NK-92 (cell line): ENCODE results near the gene LY6G6C.

Experiments used
- DNase-seq: peaks from one replicate; lab custom pipeline; 2025; ENCODE audit not compliant: unreplicated experiment; lab: John Stamatoyannopoulos, UW

The LY6G6C gene

DNA sequence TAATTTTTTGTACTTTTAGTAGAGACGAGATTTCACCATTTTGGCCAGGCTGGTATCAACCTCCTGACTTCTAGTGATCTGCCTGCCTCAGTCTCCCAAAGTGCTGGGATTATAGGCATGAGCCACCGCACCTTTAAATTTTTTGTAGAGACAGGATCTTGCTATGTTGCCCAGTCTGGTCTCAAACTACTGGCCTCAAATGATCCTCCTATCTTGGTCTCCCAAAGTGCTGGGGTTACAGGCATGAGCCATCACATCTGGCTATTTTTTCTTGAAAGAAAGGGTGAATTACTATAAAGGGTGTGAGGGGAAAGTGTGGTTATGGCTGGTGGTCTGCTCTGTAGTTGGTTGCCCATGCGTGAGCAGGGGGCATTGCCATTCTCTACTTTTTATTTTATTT lies 13.3 kb downstream of the LY6G6C start:
- DNase-seq: no peak

DNA sequence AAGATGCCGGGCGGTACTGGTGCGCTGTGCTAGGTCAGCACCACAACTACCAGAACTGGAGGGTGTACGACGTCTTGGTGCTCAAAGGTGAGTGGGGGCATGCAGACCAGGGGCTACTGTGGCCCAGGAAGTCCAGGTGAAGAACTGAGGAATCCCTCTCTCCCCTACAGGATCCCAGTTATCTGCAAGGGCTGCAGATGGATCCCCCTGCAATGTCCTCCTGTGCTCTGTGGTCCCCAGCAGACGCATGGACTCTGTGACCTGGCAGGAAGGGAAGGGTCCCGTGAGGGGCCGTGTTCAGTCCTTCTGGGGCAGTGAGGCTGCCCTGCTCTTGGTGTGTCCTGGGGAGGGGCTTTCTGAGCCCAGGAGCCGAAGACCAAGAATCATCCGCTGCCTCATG lies 13.8 kb downstream of the LY6G6C start:
- no peak for DNase-seq

DNA sequence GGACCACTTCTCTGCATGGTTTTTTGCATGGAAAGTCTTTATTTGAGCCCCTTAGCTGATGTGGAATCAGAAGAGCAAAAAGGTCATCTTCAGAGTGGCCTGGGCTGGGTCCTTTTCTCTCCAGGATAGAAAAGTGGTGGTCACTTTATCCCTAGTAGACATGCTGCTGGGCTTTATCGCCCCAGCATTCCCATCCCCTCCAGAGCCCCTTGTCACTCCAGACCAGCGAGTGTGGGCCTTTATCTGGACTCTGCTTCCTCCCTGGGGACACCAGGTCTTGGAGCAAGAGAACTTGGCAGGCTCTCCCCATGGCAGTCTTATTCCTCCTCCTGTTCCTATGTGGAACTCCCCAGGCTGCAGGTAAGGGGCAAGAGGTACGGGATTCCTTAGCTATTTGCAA lies 14.9 kb downstream of the LY6G6C start, which contains the start of gene LY6G6F:
TSS of gene LY6G6F (plus strand) at position 268 of the 400 bp plus-strand sequence. CDS start at position 309, 41 bp downstream.
- DNase-seq: no peak

DNA sequence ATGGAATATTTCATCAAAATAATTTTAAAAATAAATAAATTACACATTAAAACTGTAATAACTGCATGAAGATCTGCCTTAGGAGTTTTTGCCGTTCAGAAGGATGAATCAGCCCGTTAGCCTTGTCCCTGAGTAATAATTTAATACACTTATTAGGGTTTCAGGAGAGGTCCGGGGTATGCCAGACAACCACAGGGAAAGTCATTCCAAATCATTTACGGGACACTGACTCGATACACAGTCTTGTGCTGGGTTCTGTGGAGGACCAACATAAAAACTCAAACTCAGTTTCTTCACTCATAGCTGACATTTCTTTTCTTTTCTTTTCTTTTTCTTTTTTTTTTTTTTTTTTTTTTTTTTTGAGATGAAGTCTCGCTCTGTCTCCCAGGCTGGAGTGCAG lies 15.6 kb downstream of the LY6G6C start:
- DNase-seq: no peak

DNA sequence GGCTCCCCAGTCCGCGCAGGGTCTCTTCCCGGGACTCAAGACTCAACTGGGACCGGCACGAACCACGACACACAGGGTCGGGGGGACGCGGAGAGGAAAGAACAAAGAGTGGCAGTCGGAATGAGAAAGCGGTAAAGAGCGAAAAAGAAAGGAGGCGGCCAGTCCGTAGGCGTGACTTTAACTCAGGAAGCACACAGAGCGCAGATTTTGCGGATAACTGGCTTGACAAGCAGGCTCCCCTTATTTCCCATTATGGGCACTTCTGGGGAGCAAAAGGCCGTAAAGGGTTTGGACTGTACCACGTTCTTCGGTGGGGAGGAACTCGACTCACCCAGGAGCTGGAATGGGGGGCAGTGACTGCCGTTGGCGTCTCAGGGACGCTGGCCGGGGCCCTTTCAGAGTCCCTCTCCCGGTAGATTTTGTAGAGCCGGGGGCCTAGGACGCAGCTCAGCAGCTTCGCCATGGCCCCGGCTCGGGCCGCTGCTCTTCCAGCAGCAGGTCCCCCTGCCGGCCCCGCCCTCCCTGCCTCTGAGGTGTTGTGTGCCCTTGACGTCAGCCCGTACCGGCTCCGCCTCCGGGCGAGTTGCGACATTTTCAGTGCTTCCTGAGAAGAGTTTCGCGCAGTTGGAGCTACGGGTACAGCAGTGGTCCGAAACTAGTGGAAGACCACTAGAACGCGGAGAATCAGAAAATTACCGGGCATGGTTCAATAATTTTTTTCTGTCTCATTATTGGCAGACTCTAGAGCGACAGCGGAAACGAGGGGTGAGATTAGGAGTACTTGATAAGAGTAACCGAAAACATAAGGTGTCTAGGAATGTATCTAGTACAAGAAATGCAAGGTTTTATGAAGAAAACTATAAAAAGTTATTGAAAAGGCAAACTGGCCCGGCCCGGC lies 18.5 kb downstream of the LY6G6C start, which contains the start of gene ABHD16A:
TSS of gene ABHD16A (minus strand) at position 506 of the 898 bp plus-strand sequence. CDS start at position 463, 43 bp downstream.
- peak; percentile 84 for DNase-seq

DNA sequence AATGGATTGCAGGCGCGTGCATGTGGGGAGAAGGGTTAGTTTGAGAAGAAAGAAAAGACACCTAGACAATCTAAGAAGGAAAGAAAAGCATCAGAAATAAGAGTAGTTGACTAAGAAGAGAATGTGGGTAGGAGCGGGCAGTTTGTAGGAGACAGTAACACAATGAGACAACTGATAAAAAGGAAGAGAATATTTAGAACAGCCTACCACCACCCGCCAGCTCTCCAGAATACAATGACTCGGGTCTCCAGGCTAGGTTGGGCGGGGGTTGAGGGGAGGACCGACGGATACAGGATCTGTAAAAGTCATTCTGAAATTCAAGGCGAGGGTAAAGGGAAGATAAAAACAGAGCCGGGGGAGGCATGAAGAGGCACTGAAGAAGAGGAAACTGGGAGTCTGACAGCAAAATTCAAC lies 19.1 kb downstream of the LY6G6C start:
- DNase-seq: no peak

DNA sequence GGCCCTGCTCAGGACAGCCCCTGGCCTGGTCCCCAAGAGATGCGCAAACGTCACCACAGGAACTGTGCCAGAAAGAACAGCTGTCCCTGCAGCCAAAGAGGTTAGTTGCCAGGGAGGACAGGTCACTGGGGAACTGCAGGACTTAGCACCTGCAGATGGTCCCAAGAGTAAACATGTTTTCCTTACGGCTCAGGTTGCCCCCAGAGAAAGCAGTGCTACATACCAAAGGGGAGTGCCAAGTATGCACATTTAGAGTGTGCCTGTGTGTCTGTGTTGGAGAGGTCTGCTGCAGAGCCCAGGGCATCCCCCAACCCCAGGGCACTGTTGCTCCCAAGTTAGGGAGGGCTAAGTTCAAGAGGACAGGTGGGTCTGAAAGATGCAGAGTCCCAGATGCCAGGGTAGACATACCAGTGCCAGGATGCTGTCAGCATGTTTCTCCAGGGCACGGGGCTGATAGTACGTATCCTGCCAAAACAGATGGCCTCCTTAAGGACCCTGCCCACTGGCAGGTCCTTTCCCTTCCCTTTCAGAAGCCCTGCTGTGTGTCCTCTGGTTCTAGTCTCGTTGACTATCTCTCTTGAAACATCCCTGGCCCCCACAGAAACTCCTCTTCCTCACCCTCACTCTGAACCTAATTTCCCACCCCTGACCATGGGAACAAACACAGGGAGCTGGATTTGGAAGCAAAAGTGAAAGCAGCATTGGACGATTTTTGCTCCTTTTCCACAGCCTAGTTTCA lies 19.7 kb downstream of the LY6G6C start:
- no peak for DNase-seq

DNA sequence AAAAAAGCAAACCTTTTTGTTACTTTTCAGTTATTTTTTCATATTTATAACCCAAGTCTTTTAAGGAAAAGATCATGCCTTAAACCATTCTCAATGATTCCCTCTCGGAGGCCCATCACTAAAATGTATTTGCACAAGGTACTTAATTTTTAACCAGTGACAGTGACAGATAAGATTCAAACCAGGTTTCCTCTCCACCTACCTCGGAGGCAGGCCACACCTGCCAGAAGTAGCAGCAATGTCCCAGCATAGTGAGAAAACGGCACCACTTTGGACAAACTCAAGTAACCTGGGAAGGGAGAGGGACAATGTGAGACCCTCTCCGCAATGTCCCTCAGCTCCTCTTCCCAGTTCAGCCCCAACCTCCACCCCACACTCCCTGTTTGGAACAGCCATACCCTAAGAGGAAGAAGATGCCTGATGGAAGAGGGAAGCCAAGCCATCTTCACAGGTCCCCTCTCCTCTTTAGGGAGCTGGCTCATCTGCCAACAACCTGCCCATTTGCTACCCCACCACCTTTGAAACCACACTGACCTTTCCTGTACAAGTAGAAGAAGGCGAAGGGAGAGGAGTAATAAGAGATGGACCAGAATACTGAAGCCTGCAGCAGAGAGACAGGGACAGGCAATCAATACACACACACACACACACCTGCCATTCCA lies 20.7 kb downstream of the LY6G6C start:
- no peak for DNase-seq

DNA sequence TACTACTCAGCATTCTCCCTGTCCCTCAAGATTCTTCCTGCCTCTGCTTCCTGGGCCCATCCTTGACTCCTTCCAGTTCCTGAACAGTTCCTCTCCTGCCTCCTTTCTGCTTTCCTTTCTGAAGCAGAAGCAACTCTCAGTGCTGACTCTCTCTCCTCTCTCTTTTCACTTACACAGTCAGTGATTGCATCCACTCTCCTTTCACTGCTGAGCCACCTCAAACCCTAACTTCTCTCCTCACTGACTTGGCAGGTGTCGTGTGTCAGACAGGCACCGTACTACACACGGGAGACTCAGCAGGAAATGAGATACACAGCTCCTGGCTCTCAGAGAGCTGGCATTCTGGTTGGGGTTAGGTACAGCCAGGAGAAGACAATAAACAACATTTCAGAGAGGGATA lies 24.0 kb downstream of the LY6G6C start:
- DNase-seq: no peak

DNA sequence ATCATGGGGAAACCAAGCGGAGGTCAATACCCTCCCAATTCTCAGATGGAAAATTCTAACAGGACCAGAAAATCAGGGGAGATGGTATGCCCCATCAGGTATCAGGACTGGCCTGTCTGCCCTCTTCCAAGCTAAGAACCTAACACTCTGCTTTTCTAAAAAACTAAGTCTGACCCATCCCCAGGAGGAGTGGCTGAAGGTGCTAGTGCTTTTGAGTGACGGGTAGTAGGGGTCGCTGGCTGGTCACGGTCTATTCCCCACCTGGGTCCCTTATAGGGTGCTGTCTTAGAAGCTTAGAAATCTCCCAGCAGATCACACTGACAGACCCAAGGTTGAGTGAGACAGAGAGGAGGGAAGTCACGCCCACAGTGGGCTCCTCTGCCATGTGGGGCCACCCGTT lies 28.0 kb downstream of the LY6G6C start:
- no peak for DNase-seq

DNA sequence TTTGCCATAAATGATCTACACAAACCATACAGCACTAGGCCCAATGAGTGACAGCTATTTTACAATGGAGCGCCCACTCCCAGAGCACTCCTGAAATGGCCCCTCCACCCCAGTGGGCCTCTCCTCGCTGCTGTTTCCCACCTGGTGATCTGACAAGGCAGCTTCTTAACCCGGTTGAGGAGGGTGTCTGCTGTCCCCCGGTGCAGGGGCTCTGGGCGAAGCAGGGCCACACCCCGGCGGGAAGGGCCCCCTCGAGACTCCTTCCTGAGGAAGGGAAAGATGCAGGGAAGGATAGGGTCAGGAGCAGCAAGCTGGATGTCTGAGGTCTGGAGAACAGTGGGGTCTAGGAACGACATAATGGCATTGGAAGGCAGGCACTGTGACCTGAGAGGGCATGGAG lies 28.7 kb downstream of the LY6G6C start:
- DNase-seq: no peak

DNA sequence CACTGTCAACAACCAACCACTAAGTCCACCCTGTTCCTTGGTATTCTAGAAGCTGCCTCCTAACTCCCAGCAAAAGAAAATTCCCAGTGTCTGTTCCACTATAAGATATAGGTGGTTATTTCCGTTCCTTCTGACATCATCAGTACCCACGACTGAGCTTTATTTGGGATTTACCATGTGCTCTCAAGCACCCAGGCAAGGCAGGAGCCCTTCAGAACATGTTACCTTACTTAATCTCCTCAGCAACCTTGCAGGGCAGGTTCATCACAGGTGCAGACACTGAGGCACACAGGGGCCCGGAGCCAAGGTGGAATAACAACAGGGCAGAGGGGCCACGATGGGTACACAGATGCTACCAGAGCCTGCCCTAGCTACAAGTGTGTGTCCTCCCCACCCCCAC lies 29.2 kb downstream of the LY6G6C start:
- no peak for DNase-seq

DNA sequence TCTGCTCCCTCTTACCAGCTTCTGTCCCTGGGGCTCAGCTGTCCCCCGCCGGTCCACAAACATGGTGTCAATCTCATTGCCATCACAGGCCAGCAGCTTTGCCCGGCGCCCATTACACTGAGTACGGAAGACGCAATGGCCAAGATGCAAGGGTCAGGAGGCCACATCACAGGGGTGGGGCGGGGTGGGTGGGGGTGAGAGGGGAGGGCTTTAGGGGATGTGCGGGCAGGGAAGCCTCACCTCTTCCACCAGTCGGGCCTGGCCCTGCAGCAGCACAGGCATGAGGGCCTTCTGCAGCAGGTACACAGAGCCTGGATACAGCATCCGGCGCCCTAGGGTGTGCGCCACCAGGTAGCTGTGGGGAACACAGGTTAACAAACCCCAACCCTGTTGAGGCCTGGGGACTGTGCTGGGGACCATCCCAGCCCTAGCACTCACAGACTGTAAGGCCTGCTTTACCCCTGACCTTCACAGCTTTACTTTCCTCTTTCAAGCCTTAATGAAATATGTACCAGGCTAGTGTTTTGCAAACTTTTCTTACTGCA lies 29.9 kb downstream of the LY6G6C start:
- no peak for DNase-seq

DNA sequence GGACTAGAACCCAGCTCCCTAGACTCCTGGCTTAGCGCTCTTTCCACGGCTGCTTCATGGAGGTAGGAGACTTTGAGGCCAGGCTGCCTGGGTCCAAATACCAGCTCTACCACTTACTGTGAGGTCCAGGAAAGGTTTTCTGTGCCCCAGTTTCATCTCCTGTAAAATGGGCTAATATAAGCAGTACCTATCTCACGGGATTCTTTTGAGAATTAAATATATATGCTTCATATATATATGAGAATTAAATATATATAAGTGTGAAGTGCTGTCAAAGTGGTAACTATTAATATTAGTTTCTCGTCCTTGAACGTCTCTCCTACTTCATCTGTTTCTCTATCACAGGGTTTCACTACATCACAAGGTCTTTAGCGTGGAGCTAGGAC lies 30.5 kb downstream of the LY6G6C start:
- DNase-seq: no peak

DNA sequence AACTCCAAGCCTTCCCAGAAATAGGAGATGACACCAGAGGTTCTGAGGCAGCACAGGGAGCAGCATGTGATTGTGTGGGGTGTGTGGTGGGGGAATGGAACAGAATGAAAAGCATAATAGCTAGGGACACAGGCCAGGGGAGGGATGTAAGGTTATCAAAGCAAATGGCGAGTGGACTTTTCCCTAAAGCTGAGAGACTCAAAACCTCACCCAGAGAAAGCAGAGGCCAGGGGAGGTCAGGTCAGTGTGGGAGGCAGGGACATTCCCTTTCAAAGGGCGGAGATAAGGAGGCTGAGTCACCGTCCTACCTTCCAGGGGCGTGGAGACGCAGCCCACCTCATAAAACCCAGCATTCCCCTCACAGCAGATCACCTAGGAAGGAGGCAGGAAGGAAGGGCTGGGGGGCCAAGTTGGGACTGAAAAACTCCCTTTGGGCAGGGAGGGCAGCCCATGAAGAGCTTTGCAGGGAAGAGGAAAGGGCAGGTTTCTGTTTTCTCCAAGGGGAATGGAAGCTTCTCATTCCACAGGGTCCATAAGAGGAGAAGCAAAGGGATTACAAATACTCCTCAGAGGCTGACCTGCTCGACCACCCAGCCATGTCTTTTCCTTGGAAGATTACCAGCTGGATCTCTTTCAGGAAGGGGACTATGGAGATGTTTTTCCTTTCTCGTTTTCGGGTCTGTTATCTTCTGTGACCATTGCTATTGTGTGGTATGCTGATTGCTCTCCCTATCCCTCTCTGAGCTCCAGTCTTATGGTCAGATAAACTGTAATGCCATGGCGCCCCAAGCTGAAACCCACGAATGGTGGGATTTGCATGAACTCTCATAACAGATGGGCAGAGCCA lies 31.1 kb downstream of the LY6G6C start:
- no peak for DNase-seq

DNA sequence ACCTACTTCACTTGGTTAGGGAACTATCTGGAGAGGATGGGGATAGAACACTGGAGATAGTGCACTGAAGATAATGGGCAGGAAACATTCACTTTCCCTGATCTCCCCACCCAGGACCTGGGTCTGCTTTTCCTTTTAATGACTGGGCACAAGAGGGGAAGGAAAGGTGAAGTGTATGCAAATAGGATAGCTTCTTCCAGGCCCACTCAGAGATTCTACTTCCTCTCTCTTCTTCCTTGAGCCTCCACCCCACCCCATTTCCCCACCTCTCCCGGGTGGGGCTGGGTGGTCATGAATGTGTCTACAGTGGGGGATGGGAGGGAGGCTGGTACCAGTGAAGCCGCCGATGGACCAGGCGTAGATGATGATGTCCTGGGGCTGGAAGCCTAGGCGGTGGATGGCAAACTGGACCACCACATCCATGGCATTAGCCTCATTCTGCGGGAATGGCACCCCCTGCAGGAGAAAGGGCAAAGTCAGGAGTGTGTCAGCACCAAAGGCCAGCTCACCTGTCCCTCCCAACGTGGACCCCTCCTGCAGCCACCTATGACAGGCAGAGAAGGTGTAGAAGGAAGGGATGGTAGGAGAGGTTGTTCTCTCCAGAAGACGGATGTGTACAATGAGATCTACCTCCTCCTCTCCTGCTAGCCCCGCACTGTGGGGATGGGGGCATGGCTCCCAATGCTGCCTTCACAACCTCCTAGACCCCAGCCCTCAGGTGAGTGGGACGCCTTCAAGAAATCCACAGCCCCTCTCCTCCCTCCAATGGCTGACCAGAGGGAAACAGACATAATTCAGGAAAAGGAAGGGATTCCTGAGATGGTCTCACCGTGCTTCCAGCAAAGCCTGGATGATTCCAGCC lies 32.1 kb downstream of the LY6G6C start:
- no peak for DNase-seq

DNA sequence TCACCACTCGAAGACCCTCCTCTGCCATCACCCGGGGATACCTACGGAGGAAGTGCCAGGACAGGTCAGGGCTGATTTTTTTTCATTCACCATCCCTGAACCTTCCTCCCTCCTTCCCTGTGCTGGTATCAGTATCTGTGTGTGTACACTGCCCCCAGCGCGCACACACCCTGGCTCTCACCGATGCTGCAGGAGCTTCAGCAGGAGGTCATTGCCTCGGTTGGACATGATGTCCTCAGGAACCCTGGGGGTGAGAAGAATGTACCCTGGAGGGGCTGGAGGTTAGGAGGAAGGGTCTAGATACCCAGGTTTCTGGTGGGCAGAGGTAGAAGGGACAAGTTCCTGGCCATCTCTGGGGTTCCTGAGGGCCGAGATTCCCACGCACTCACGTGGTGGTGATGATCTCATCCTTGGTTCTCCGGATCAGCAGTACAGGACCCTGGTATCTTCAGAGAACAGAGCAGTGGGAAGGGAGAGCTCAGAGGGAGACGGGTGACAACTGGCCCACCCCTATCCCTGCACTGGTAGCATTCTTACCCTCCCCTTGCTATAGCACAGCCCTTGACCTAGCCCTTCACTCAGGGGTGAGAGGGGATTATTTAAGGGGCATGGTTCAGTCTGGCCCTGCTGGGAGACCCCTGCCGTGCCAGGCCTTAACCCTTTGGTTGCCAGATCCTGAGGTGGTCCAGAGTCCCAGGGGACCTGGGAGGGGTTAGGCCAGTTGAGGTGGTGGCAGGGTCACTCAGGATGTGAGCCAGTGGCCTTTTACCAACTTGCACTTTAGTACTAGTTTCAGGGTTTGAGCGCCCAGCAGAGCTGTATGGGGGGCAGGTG lies 33.5 kb downstream of the LY6G6C start:
- no peak for DNase-seq

DNA sequence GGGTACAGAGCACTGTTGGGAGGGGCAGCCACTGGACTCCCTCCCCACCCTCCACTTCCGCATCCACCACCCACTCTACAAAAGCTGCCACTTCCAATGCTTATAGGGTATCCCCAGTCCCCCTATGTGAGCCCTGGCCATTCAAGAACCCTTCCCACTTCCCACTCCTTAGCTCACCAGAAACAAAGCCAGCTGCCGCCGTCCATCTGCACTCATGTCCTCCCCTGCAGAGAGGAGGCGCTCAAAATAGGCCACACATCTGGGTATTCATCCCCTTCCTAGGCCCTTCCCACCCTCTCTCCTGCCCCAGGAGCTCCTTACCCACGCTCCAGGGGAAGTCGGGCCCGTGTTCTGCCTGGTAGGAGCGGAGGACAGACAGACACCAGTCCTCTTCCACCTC lies 34.2 kb downstream of the LY6G6C start:
- no peak for DNase-seq

DNA sequence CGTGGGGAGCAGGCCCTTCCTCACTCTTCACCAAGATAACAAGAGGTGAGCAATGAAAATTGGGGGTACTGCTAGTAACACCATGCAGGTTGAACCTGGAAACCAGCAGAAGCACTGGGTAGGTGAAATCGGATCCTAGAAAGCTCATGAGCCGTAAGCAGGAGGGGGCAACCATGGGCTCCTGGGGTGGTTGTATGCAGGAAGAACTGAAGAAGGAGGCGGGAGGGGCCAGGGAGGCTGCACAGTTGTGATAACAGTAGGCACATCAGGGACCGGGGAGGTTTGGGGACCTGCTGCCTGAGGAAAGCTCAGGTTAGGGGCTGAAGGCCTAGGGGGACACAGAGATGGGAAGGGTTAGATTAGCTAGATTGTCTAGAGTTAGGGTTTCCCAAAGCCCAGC lies 35.1 kb downstream of the LY6G6C start:
- no peak for DNase-seq
